Gastrocnemius medialis (tissue), 4 donors: ENCODE results near the gene ESPNL. TPM values are rescaled to one million over a fixed set of nuclear protein-coding genes. Genes with fewer than 3 reads are reported as not detected.

Experiments used
- ATAC-seq, 2 donors: fragments of 150-250 bp; one replicate each; pipeline ENCODE4 v1.9.1; 2016
- DNase-seq, 2 donors: peaks; one replicate each; pipeline ENCODE4 v3.0.0-alpha.2; 2019
- H3K27ac ChIP-seq, 4 donors: fragments of 200-600 bp; sonication (generic); 1 replicate in 1 of 4; 2 replicates in 3 of 4; pipeline ENCODE4 v1.5.1; 2016 to 2018; ENCODE audit warnings: mild to moderate bottlenecking in 2 of 4, moderate library complexity in 1 of 4
- H3K27me3 ChIP-seq, 3 donors: fragments of 200-600 bp; sonication (generic) in 2 of 3; 1 replicate in 1 of 3; 2 replicates in 2 of 3; pipeline versions ENCODE4 v1.5.1 to v1.6.0; 2016 to 2019; ENCODE audit warnings: mild to moderate bottlenecking in 1 of 3, moderate library complexity in 1 of 3
- H3K36me3 ChIP-seq, 2 donors: fragments of 200-600 bp; sonication (generic) in 1 of 2; one replicate each; pipeline ENCODE4 v1.5.1; 2017 to 2018
- H3K4me1 ChIP-seq, 2 donors: fragments of 200-600 bp; sonication (generic) in 1 of 2; one replicate each; pipeline ENCODE4 v1.5.1; 2016 to 2017; ENCODE audit warnings: mild to moderate bottlenecking in 2 of 2
- H3K4me3 ChIP-seq, 4 donors: fragments of 200-600 bp; sonication (generic) in 3 of 4; 1 replicate in 1 of 4; 2 replicates in 3 of 4; pipeline ENCODE4 v1.5.1; 2016 to 2019; ENCODE audit warnings: mild to moderate bottlenecking in 2 of 4
- H3K9me3 ChIP-seq, 3 donors: fragments of 200-600 bp; sonication (generic) in 2 of 3; 1 replicate in 1 of 3; 2 replicates in 2 of 3; pipeline ENCODE4 v1.5.1; 2016 to 2019
- CTCF ChIP-seq, 5 experiments: fragments of 450-650 bp in 3 of 5; fragments of 200-600 bp in 2 of 5; sonication (generic) in 2 of 5; IDR thresholded peaks in 4 of 5; conservative IDR thresholded peaks in 1 of 5; 1 replicate in 4 of 5; 2 replicates in 1 of 5; pipeline ENCODE4 v1.5.1; 2016 to 2019; ENCODE audit warnings: antibody characterized with exemption in 5 of 5, mild to moderate bottlenecking in 3 of 5, moderate library complexity in 3 of 5
- POLR2A ChIP-seq, 2 donors: fragments of 450-650 bp; IDR thresholded peaks; one replicate each; pipeline ENCODE4 v1.6.1; 2017; ENCODE audit warnings: antibody characterized with exemption in 2 of 2, mild to moderate bottlenecking in 2 of 2, moderate library complexity in 2 of 2
- in situ Hi-C, 4 donors: fragments of 200-750 bp; cut with MboI; loops; one replicate each; pipeline versions ENCODE4 v1.15.0 to v1.8.0; 2017; ENCODE audit warnings: low sequenced_read_pairs in 4 of 4
- intact Hi-C: fragments of 100-400 bp; cut with DNase I; formaldehyde crosslinking; loops from one replicate; pipeline ENCODE4 v1.15.1; 2023; ENCODE audit warnings: low total_unique reads
- total RNA-seq, 4 donors: library from RNA; depleted of rRNA; stranded (reverse); fragments of >200 nt; gene quantifications; one replicate each; pipeline versions ENCODE4 v1.1.0 to v1.2.3, GENCODE V29; 2016

ESPNL gene
- total RNA-seq, 4 donors from 2014 or later = 0.11 TPM; not detected in 3

- DNase-seq = no peak
- ATAC-seq = no peak
- H3K36me3 ChIP-seq = peaks cover 0 to 26% of the 10 kb centered on the region in 2 donors
- TF ChIP-seq CTCF (IDR thresholded peaks at IDR 0.05 in 4 of 5, conservative IDR thresholded peaks at IDR 0.05 in 1 of 5) (no peak), POLR2A (IDR thresholded peaks at IDR 0.05) (no peak)
- H3K4me3 ChIP-seq = no peak overlapping the region
- no peak overlapping the region for H3K27ac ChIP-seq
- H3K4me1 ChIP-seq = no peaks in the 10 kb centered on the region
- no peaks in the 10 kb centered on the region for H3K9me3 ChIP-seq
- in situ Hi-C loops (no loop called here), intact Hi-C loops (no loop called here)
- no peaks in the 10 kb centered on the region for H3K27me3 ChIP-seq
These were observed 20.2 kb upstream of the ESPNL start for GRCh38 chr2:238079874-238080327.

- ATAC-seq (no peak), DNase-seq (no peak)
- in situ Hi-C loops = no loop called here
- TF ChIP-seq POLR2A (IDR thresholded peaks at IDR 0.05) (no peak), CTCF (IDR thresholded peaks at IDR 0.05 in 4 of 5, conservative IDR thresholded peaks at IDR 0.05 in 1 of 5) (no peak)
- H3K36me3 ChIP-seq = peaks cover 0 to 26% of the 10 kb centered on the region in 2 donors
- no peaks in the 10 kb centered on the region for H3K4me1 ChIP-seq
- intact Hi-C loops = no loop called here
- no peaks in the 10 kb centered on the region for H3K27me3 ChIP-seq
- no peak overlapping the region for H3K27ac ChIP-seq
- no peak overlapping the region for H3K4me3 ChIP-seq
- no peaks in the 10 kb centered on the region for H3K9me3 ChIP-seq
These were observed 19.6 kb upstream of the ESPNL start for GRCh38 chr2:238080518-238080917.

DNA sequence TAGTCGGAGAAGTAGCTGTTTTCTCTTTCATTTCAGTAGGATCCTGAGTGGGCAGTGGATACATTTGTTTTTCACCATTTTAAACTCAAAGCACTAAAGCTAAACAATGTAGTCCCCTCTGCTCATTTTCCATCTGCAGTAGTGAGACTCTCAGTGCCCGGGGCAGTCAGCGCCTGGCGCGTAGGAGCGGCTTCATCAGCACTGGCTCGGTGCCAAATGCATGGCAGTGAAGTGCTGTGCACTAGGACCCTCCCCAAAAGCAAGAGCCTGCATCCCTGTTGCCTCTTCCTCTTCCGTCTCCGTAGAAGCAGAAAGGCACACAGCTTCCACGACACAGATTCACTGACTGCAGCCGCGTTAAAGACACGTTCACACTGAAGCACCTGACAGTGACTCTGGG, 19.0 kb upstream of the ESPNL start:
- Histone ChIP-seq H3K4me3 (no peak overlapping the region), H3K27me3 (no peaks in the 10 kb centered on the region), H3K9me3 (no peaks in the 10 kb centered on the region), H3K4me1 (no peaks in the 10 kb centered on the region), H3K27ac (no peak overlapping the region), H3K36me3 (peaks cover 0 to 26% of the 10 kb centered on the region in 2 donors)
- in situ Hi-C loops = no loop called here
- no peak for ATAC-seq
- DNase-seq = no peak
- intact Hi-C loops = no loop called here
- TF ChIP-seq CTCF (IDR thresholded peaks at IDR 0.05 in 4 of 5, conservative IDR thresholded peaks at IDR 0.05 in 1 of 5) (no peak), POLR2A (IDR thresholded peaks at IDR 0.05) (no peak)

- no peaks in the 10 kb centered on the region for H3K4me1 ChIP-seq
- H3K9me3 ChIP-seq = no peaks in the 10 kb centered on the region
- TF ChIP-seq POLR2A (IDR thresholded peaks at IDR 0.05) (no peak), CTCF (IDR thresholded peaks at IDR 0.05 in 4 of 5, conservative IDR thresholded peaks at IDR 0.05 in 1 of 5) (no peak)
- H3K36me3 ChIP-seq = peaks cover 0 to 26% of the 10 kb centered on the region in 2 donors
- no peak overlapping the region for H3K4me3 ChIP-seq
- in situ Hi-C loops = no loop called here
- intact Hi-C loops = no loop called here
- ATAC-seq (no peak), DNase-seq (no peak)
- no peak overlapping the region for H3K27ac ChIP-seq
- no peaks in the 10 kb centered on the region for H3K27me3 ChIP-seq
These were observed 18.6 kb upstream of the ESPNL start for GRCh38 chr2:238081561-238081960.

GRCh38 chr2:238082151-238082550, 18.0 kb upstream of the ESPNL start:
- Histone ChIP-seq H3K4me1 (no peaks in the 10 kb centered on the region), H3K27ac (no peak overlapping the region), H3K27me3 (no peaks in the 10 kb centered on the region), H3K9me3 (no peaks in the 10 kb centered on the region), H3K36me3 (peaks cover 0 to 26% of the 10 kb centered on the region in 2 donors), H3K4me3 (no peak overlapping the region)
- ATAC-seq (no peak), DNase-seq (no peak)
- TF ChIP-seq POLR2A (IDR thresholded peaks at IDR 0.05) = no peak
- TF ChIP-seq CTCF (IDR thresholded peaks at IDR 0.05 in 4 of 5, conservative IDR thresholded peaks at IDR 0.05 in 1 of 5) = no peak
- intact Hi-C loops = no loop called here
- in situ Hi-C loops = no loop called here
